Measurements from ENCODE around the gene S100A5. TPM values are rescaled to one million over a fixed set of nuclear protein-coding genes. Genes with fewer than 3 reads are reported as not detected.

Gene S100A5
- total and polyA plus RNA-seq, 2 of the 8 experiments (the other 6 are each of a cell fraction or from before 2014, with no cell fraction given): not detected

DNA sequence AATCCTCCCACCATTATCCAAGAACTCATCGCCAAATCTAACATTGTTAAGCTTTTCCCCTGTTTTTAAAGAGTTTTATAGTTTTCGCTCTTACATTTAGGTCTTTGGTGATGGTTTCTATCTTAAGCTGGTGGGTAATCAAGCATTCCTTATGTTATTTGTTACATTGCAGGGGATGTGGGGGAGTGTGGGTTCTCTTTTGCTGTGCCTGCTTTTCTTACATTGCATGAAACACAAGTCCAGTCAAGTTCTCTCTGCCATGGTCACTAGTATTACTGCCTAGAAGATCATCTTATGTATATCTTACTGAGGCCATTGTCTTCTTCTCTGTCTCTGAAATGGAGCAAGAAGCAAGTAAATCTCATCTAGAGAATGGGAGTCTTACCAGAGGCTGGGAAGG lies 53.0 kb downstream of the S100A5 start (continued):
- TF ChIP-seq, protein P1, sequence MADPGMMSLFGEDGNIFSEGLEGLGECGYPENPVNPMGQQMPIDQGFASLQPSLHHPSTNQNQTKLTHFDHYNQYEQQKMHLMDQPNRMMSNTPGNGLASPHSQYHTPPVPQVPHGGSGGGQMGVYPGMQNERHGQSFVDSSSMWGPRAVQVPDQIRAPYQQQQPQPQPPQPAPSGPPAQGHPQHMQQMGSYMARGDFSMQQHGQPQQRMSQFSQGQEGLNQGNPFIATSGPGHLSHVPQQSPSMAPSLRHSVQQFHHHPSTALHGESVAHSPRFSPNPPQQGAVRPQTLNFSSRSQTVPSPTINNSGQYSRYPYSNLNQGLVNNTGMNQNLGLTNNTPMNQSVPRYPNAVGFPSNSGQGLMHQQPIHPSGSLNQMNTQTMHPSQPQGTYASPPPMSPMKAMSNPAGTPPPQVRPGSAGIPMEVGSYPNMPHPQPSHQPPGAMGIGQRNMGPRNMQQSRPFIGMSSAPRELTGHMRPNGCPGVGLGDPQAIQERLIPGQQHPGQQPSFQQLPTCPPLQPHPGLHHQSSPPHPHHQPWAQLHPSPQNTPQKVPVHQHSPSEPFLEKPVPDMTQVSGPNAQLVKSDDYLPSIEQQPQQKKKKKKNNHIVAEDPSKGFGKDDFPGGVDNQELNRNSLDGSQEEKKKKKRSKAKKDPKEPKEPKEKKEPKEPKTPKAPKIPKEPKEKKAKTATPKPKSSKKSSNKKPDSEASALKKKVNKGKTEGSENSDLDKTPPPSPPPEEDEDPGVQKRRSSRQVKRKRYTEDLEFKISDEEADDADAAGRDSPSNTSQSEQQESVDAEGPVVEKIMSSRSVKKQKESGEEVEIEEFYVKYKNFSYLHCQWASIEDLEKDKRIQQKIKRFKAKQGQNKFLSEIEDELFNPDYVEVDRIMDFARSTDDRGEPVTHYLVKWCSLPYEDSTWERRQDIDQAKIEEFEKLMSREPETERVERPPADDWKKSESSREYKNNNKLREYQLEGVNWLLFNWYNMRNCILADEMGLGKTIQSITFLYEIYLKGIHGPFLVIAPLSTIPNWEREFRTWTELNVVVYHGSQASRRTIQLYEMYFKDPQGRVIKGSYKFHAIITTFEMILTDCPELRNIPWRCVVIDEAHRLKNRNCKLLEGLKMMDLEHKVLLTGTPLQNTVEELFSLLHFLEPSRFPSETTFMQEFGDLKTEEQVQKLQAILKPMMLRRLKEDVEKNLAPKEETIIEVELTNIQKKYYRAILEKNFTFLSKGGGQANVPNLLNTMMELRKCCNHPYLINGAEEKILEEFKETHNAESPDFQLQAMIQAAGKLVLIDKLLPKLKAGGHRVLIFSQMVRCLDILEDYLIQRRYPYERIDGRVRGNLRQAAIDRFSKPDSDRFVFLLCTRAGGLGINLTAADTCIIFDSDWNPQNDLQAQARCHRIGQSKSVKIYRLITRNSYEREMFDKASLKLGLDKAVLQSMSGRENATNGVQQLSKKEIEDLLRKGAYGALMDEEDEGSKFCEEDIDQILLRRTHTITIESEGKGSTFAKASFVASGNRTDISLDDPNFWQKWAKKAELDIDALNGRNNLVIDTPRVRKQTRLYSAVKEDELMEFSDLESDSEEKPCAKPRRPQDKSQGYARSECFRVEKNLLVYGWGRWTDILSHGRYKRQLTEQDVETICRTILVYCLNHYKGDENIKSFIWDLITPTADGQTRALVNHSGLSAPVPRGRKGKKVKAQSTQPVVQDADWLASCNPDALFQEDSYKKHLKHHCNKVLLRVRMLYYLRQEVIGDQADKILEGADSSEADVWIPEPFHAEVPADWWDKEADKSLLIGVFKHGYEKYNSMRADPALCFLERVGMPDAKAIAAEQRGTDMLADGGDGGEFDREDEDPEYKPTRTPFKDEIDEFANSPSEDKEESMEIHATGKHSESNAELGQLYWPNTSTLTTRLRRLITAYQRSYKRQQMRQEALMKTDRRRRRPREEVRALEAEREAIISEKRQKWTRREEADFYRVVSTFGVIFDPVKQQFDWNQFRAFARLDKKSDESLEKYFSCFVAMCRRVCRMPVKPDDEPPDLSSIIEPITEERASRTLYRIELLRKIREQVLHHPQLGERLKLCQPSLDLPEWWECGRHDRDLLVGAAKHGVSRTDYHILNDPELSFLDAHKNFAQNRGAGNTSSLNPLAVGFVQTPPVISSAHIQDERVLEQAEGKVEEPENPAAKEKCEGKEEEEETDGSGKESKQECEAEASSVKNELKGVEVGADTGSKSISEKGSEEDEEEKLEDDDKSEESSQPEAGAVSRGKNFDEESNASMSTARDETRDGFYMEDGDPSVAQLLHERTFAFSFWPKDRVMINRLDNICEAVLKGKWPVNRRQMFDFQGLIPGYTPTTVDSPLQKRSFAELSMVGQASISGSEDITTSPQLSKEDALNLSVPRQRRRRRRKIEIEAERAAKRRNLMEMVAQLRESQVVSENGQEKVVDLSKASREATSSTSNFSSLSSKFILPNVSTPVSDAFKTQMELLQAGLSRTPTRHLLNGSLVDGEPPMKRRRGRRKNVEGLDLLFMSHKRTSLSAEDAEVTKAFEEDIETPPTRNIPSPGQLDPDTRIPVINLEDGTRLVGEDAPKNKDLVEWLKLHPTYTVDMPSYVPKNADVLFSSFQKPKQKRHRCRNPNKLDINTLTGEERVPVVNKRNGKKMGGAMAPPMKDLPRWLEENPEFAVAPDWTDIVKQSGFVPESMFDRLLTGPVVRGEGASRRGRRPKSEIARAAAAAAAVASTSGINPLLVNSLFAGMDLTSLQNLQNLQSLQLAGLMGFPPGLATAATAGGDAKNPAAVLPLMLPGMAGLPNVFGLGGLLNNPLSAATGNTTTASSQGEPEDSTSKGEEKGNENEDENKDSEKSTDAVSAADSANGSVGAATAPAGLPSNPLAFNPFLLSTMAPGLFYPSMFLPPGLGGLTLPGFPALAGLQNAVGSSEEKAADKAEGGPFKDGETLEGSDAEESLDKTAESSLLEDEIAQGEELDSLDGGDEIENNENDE (IDR thresholded peaks at IDR 0.05; ENCODE audit: insufficient replicate concordance, low read length): no peak
- TF ChIP-seq GTF2F1 (IDR thresholded peaks at IDR 0.05; ENCODE audit: borderline replicate concordance, low read depth, low read length) (no peak), HDAC2 (IDR thresholded peaks at IDR 0.05; ENCODE audit: borderline replicate concordance in 1 of 2, low read depth in 2 of 2, low read length in 2 of 2) (no peak), SIX5 (IDR thresholded peaks at IDR 0.05; ENCODE audit: low read depth, low read length) (no peak)

Measured in H1 (cell line).